ENCODE results near the gene KLHDC4.

KLHDC4 gene

DNA sequence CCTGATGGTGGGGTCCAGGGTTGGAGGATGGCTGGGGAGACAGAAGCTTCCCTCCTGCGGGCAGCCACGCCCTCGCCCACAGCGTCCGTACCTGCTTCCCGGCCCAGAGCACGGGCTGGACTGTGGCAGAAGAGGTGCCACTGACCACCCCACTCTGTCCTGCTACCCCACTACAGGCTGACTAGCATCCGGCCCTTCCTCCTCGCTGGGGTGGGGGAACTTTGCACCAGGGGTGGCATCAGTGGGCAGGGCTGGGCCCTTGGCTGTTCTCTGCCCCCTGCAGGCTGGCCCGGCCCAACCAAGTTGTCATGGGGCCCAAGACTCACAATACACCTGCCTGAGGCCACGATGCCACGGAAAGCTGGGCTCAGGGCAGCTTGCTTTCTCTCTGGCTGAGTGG lies 73.0 kb downstream of the KLHDC4 start:
- TF ChIP-seq, protein P1, sequence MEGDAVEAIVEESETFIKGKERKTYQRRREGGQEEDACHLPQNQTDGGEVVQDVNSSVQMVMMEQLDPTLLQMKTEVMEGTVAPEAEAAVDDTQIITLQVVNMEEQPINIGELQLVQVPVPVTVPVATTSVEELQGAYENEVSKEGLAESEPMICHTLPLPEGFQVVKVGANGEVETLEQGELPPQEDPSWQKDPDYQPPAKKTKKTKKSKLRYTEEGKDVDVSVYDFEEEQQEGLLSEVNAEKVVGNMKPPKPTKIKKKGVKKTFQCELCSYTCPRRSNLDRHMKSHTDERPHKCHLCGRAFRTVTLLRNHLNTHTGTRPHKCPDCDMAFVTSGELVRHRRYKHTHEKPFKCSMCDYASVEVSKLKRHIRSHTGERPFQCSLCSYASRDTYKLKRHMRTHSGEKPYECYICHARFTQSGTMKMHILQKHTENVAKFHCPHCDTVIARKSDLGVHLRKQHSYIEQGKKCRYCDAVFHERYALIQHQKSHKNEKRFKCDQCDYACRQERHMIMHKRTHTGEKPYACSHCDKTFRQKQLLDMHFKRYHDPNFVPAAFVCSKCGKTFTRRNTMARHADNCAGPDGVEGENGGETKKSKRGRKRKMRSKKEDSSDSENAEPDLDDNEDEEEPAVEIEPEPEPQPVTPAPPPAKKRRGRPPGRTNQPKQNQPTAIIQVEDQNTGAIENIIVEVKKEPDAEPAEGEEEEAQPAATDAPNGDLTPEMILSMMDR (IDR thresholded peaks at IDR 0.05; ENCODE audit: extremely low read depth, insufficient read depth, missing control alignments): no peak
- DNase-seq (ENCODE audit: low spot score): no peak
- in situ Hi-C loops (cut with MboI; ENCODE audit: low pct_unique_long_range_greater_than_20kb, low sequenced_read_pairs, unreplicated experiment): no loop called here

DNA sequence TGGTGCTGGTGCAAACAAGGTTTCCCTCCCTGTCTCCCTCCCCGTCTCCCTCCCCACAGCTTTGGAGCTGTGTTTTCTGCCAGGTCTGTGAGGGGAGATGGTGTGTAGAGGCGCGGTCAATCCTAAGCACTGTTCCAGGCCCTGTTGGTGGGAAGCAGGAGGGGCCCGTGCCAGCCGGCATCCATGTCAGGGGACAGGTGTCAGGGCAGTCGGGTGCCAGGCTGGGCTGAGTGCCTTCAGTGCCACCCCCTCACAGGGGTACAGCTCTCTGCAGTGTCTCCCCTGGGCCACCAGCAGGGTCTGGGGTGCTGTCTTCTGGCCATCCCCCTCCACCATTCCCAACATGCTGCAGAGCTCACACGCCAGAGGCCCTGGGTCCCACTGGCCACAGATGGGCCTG lies 73.6 kb downstream of the KLHDC4 start:
- in situ Hi-C loops (cut with MboI; ENCODE audit: low pct_unique_long_range_greater_than_20kb, low sequenced_read_pairs, unreplicated experiment): no loop called here
- TF ChIP-seq, protein P1 (IDR thresholded peaks at IDR 0.05; ENCODE audit: extremely low read depth, insufficient read depth, missing control alignments): no peak
- no peak for DNase-seq (ENCODE audit: low spot score)

DNA sequence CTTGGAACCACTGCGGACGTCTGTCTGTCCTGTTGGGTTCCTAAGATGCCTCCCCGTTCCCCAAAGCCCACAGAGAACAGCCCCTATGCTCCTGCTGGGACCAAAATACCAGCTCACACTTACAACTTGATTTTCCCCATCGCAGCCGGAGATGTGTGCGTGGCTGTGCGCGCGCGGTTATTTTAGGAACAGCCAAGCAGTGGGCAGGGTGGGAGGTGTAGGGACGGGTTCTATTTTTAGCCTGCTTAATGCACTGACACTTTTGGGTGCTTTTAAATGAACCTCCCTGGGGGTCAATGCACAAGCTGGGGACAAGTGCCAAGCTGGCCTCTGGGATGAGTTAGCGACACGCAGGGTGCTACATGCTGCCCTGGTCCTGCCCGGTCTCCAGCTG lies 74.1 kb downstream of the KLHDC4 start:
- in situ Hi-C loops (cut with MboI; ENCODE audit: low pct_unique_long_range_greater_than_20kb, low sequenced_read_pairs, unreplicated experiment): no loop called here
- TF ChIP-seq, protein P1 (IDR thresholded peaks at IDR 0.05; ENCODE audit: extremely low read depth, insufficient read depth, missing control alignments): no peak
- no peak for DNase-seq (ENCODE audit: low spot score)

DNA sequence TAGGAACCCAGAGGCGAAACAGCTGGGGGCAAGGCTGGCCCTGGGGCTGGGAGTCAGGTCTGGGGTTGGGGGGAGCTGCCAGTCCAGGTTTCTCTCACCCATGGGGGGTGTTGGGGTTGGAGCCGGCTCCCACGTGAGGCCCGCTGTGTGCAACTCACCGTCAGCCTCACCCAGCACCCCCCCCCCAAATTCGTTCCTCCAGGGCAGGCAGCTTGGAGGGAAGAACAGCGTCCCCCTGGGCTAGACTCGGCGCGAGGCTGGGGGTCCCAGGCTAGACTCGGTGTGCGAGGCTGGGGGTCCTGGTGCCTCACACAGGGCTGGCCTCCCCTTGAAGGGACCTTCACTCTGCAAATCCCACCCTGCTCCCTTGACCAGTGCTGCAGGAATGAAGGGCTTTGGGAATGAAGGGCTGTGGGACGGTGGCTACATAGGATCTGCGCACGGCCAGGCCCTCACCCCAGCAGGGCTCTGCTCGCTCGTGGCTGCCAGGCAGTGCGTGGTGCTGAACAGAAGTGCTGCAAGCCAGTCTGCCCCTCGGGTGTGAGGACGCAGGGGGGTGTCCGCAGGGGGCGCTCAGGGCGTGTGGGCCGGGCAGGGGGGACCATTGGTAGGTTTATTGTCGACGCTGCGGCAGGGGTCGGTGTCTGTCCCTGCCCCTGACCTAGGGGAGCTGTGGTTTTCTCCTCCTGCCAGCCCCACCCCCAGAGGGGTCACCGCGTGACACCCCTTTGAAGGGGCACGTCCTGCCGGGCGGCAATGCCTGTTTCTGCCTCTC lies 74.7 kb downstream of the KLHDC4 start:
- in situ Hi-C loops (cut with MboI; ENCODE audit: low pct_unique_long_range_greater_than_20kb, low sequenced_read_pairs, unreplicated experiment): no loop called here
- TF ChIP-seq, protein P1 (IDR thresholded peaks at IDR 0.05; ENCODE audit: extremely low read depth, insufficient read depth, missing control alignments): no peak
- DNase-seq (ENCODE audit: low spot score): no peak

DNA sequence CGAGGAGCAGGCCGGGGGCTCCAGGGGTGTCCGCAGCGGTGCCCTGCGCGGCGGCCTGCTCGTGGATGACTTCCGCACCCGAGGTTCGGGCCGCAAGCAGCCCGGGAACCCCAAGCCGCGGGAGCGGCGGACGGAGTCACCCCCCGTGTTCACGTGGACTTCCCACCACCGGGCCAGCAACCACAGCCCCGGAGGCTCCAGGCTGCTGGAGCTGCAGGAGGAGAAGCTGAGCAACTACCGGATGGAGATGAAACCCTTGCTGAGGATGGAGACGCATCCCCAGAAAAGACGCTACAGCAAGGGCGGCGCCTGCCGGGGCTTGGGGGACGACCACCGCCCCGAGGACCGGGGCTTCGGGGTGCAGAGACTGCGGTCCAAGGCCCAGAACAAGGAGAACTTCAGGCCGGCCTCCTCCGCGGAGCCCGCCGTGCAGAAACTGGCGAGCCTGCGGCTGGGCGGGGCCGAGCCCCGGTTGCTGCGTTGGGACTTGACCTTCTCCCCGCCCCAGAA lies 75.8 kb downstream of the KLHDC4 start:
- no peak for DNase-seq (ENCODE audit: low spot score)
- TF ChIP-seq, protein P1 (IDR thresholded peaks at IDR 0.05; ENCODE audit: extremely low read depth, insufficient read depth, missing control alignments): no peak
- in situ Hi-C loops (cut with MboI; ENCODE audit: low pct_unique_long_range_greater_than_20kb, low sequenced_read_pairs, unreplicated experiment): no loop called here

DNA sequence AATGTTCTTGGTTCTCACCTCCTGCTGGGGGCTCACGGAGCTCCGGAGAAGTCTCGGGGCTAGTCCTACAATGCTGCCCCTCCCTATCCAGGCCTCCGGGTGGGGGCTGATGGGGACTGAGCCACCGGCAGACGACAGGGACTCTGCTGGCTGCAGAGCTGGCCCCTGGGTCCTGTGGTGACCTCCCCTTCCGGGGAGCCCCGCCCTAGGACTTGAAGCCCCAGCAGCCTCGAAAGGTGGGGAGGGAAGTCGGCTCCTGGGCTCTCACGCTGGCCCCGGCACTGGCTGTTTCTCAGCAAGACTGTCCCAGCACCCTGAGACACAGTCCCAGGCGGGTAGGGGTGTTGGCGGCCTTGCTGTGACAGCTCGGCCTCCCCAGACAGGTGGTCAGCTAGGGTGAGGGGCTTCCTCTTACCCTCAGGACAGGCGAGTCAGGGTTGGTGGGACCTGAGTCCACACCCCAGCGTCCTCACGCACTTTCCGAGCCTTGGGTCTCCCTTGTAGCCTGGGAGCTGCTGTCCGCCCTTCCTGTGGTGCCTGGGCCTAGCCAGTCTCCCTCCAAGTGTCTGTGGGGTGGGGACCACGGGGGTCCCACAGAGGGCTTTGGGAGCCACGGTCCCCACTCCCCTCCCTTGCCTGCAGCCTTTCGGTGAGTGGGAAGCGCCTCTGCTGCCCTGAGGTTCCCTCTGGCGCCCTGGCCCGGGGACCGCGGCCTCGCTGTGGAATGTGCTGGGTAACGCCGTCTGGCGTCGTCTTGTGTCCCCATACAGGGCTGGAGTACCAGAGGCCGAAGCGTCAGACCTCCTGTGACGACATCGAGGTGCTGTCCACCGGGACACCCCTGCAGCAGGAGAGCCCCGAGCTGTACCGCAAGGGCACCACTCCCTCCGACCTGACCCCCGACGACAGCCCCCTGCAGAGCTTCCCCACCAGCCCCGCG lies 76.6 kb downstream of the KLHDC4 start:
- TF ChIP-seq, protein P1 (IDR thresholded peaks at IDR 0.05; ENCODE audit: extremely low read depth, insufficient read depth, missing control alignments): no peak
- DNase-seq (ENCODE audit: low spot score): no peak
- in situ Hi-C loops (cut with MboI; ENCODE audit: low pct_unique_long_range_greater_than_20kb, low sequenced_read_pairs, unreplicated experiment): no loop called here
